Measurements from ENCODE around the gene NOS3.

The NOS3 gene

GRCh38 chr7:150943453-150943814 is 47.4 kb upstream of the NOS3 start:
- no peak for TF ChIP-seq FOXP2 (optimal IDR thresholded peaks at IDR 0.05; ENCODE audit: borderline replicate concordance, extremely low read depth, extremely low read length, insufficient read depth)
- no peak for TF ChIP-seq TAF1 (IDR thresholded peaks at IDR 0.05; ENCODE audit: borderline replicate concordance, insufficient read depth, low read length)
- no peak for TF ChIP-seq POLR2AphosphoS5 (IDR thresholded peaks at IDR 0.05; ENCODE audit: low read depth, low read length)
- no peak for TF ChIP-seq REST (IDR thresholded peaks at IDR 0.05; ENCODE audit: insufficient read depth in 1 of 2, low read depth in 2 of 2, low read length in 2 of 2)
- no peak for TF ChIP-seq SIN3A (IDR thresholded peaks at IDR 0.05; ENCODE audit: borderline replicate concordance, insufficient read depth, low read length)

- no peak for TF ChIP-seq SIN3A (IDR thresholded peaks at IDR 0.05; ENCODE audit: borderline replicate concordance, insufficient read depth, low read length)
- no peak for TF ChIP-seq POLR2AphosphoS5 (IDR thresholded peaks at IDR 0.05; ENCODE audit: low read depth, low read length)
- no peak for TF ChIP-seq REST (IDR thresholded peaks at IDR 0.05; ENCODE audit: insufficient read depth in 1 of 2, low read depth in 2 of 2, low read length in 2 of 2)
- TF ChIP-seq FOXP2 (optimal IDR thresholded peaks at IDR 0.05; ENCODE audit: borderline replicate concordance, extremely low read depth, extremely low read length, insufficient read depth), result no peak
- no peak for TF ChIP-seq TAF1 (IDR thresholded peaks at IDR 0.05; ENCODE audit: borderline replicate concordance, insufficient read depth, low read length)
Observed at GRCh38 chr7:150944066-150945042, 46.5 kb upstream of the NOS3 start.

DNA sequence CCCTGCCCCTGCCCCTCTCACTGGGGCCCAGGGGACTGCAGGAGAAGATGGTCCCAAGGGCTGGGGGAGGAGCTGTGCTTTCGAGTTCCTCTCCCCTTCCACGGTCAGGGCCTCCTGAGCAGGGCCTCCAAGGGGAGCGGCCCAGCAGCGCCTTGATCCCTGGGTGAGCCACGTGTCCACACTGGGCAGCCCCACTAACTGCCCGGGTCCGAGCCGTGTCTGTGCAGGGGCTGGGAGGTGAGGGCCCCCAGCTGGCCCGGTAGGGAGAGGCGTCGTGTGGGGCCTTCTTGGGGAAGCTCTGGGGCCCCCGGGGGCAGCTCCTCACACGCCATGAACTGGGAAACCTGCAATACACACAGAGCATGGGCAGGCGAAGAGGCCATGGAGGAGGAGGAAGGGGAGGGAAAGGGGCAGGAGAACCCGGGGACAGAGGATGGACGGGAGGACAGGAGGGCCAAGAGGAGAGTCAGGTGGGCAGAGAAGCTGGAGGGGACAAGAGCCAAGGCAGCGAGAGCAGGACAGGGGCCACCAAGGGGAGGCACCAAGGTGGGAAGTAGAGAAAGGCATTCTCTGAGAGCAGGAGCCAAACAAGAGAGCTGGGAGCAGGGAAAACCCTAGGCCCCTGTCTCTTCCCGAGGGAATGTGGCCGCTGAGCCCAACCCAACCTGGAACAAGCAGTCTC is 45.5 kb upstream of the NOS3 start:
- TF ChIP-seq REST (IDR thresholded peaks at IDR 0.05; ENCODE audit: insufficient read depth in 1 of 2, low read depth in 2 of 2, low read length in 2 of 2) (no peak), POLR2AphosphoS5 (IDR thresholded peaks at IDR 0.05; ENCODE audit: low read depth, low read length) (no peak), TAF1 (IDR thresholded peaks at IDR 0.05; ENCODE audit: borderline replicate concordance, insufficient read depth, low read length) (no peak), SIN3A (IDR thresholded peaks at IDR 0.05; ENCODE audit: borderline replicate concordance, insufficient read depth, low read length) (no peak), FOXP2 (optimal IDR thresholded peaks at IDR 0.05; ENCODE audit: borderline replicate concordance, extremely low read depth, extremely low read length, insufficient read depth) (no peak)

GRCh38 chr7:150945853-150946420 is 44.9 kb upstream of the NOS3 start:
- TF ChIP-seq SIN3A (IDR thresholded peaks at IDR 0.05; ENCODE audit: borderline replicate concordance, insufficient read depth, low read length) (no peak), REST (IDR thresholded peaks at IDR 0.05; ENCODE audit: insufficient read depth in 1 of 2, low read depth in 2 of 2, low read length in 2 of 2) (no peak), FOXP2 (optimal IDR thresholded peaks at IDR 0.05; ENCODE audit: borderline replicate concordance, extremely low read depth, extremely low read length, insufficient read depth) (no peak), TAF1 (IDR thresholded peaks at IDR 0.05; ENCODE audit: borderline replicate concordance, insufficient read depth, low read length) (no peak), POLR2AphosphoS5 (IDR thresholded peaks at IDR 0.05; ENCODE audit: low read depth, low read length) (no peak)

Measured in PFSK-1 (cell line).